22Rv1 (cell line): Measurements from ENCODE around the gene GLI2.

Experiments
- H3K27ac ChIP-seq: fragments of 450-650 bp; 2 replicates; pipeline ENCODE4 v1.5.1; 2017
- ZFX ChIP-seq: fragments of 450-650 bp; IDR thresholded peaks from 2 replicates; pipeline ENCODE4 v1.6.1; 2017; ENCODE audit warnings: antibody characterized with exemption, borderline replicate concordance
- TF ChIP-seq, protein P1 (sequence below): fragments of 450-650 bp; IDR thresholded peaks from 2 replicates; pipeline ENCODE4 v1.5.1; 2017; ENCODE audit warnings: mild to moderate bottlenecking

GLI2 gene

DNA sequence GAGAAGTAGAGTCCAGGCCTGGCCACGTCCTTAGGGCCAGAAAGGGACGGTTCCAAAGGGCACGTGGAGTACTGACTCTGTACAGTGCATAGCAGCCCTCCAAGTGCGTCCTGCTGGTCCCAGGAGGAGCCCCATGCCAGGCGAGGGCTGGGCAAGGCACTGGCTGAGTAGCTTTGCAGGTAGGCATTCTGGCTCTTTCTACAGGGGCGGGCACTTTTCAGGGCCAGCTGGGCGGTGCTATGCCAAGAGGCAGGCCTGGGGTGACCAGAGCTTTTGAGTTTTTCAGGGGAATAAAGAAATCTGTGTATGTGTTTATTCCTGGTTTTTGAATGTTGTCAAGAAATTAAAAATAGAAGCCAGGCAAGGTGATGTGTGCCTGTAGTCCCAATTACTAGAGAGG lies 15.4 kb upstream of the GLI2 start:
- no peak overlapping the region for H3K27ac ChIP-seq
- TF ChIP-seq, protein P1, sequence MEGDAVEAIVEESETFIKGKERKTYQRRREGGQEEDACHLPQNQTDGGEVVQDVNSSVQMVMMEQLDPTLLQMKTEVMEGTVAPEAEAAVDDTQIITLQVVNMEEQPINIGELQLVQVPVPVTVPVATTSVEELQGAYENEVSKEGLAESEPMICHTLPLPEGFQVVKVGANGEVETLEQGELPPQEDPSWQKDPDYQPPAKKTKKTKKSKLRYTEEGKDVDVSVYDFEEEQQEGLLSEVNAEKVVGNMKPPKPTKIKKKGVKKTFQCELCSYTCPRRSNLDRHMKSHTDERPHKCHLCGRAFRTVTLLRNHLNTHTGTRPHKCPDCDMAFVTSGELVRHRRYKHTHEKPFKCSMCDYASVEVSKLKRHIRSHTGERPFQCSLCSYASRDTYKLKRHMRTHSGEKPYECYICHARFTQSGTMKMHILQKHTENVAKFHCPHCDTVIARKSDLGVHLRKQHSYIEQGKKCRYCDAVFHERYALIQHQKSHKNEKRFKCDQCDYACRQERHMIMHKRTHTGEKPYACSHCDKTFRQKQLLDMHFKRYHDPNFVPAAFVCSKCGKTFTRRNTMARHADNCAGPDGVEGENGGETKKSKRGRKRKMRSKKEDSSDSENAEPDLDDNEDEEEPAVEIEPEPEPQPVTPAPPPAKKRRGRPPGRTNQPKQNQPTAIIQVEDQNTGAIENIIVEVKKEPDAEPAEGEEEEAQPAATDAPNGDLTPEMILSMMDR = no peak
- TF ChIP-seq ZFX = no peak

GRCh38 chr2:120720746-120721375 lies 14.8 kb upstream of the GLI2 start:
- TF ChIP-seq ZFX = no peak
- TF ChIP-seq, protein P1 = no peak
- no peak overlapping the region for H3K27ac ChIP-seq

DNA sequence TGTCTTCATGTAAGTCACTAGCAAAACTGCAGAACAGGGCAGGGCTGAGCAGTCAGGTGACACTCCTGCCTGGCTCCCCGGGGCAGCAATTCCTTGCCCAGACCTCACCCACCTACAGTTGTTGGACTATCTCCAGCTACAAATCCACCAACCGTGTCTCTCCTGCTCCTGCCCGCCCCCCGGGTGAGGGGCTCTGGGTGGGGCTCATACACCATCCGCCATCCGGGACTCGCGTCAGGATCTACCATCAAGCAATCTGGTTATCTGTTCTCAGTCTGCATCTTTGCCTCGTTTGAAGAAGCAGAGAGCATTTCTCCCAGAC lies 13.5 kb upstream of the GLI2 start:
- H3K27ac ChIP-seq = no peak overlapping the region
- TF ChIP-seq, protein P1 = no peak
- no peak for TF ChIP-seq ZFX

DNA sequence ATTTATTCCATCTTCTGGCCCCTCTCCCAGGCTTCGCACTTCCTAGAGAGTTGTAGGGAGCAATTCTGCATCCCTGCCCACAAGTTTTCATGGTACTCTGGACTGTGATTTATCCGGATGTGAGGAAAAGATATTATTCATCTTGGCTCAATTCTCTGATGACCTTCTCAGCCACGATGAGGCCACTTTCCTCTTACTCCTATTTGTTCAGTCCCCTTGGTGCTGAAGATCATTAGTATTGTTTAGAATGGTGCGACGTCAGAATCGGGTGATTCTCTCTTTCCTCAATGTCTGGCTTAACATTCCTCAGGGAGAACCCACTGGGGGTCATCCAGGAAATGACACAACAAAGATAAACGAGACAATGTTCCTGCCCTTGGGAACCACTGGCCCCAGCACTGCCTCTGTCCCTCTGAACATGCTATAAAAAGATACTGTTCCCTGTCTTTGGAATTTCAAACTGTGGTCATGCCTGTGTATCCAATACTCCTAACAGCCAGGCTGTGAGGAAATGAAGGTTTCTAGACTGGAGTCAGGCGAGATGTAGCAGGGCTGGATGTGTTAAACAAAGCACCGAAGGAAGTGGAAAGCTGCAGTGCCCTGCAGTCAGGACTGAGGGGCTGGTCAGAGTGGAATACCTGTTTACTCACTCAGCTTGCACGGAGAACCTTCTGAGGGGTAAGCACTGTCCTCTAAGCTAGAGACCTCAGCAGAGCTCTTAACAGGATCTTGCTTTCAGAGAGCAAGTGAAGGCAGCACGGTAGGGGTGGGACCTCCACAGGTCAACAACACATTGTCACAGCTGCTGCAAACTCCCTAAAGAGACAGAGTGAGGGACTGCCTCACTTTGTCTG lies 12.9 kb upstream of the GLI2 start:
- TF ChIP-seq, protein P1 = no peak
- TF ChIP-seq ZFX = no peak
- no peak overlapping the region for H3K27ac ChIP-seq

- TF ChIP-seq, protein P1 = no peak
- TF ChIP-seq ZFX = no peak
- H3K27ac ChIP-seq = no peak overlapping the region
These were observed 9.4 kb upstream of the GLI2 start for GRCh38 chr2:120726245-120726644.

DNA sequence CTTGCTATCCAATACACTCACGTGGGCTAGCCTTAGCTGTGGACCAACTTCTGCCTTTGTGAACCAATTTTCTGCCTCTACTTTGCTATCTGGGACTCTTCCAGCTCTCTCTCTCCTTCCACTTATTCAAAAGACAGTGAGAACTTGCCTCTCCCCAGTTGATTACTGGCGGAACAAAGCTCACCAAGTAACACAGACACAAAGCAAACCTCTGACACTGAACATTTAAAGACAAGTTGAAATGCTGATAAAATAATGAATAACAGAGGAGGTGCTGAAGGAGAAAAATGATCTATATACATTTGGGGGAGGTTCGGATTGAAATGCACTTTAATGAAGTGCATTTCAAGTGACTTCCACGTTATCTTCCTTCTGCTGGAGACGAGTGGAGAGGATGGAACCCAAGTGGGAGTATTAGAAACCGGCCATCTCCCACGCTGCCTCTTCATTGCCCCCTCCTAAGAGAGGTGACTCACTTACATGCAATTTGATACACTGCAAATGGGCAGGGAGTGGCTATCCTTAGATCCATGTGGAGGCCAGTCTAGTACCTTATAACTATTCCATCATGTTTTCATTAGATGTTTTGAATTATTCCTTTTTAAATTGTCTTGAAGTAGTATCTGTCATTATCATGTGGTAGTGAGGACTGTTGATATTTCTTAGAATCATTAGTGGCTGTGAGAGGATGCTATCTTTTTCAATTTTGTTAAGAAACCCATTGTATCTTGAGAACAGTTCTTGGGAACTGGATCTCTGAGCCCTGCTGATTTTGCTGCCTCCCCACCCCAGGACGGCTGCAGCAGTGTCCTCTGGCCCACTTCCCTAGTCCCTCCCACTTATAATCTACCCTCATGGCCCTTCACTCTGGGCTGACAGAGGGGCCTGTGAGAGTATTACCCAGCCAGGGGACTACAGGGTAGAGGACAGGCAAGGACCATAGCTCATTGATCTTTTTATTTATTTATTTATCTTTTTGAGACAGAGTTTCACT lies 6.0 kb upstream of the GLI2 start:
- TF ChIP-seq, protein P1 = no peak
- TF ChIP-seq ZFX = no peak
- H3K27ac ChIP-seq = no peak overlapping the region
